ENCODE measurements around the gene SLC5A1.

DNA sequence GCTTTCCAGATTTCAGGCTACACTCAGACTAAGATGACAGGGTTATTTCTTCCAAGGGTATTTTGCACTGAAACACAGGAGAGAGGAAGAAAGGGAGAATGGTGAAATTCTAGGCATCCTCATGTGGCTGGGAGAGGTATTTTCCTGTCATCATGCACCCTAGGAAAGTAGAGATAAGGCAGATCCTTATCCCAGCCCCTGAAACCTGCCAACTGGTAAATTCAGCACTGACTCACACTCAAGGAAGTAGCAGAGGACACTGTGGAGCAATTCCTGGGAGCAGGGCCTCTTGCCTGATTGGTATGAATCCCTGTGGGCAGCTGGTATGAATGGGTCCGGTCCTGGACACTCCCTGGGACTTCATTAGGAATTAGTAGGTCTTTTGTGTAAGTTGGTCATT lies 37.6 kb upstream of the SLC5A1 start:
- TF ChIP-seq SNAI2 (CRISPR knock-in tag; IDR thresholded peaks at IDR 0.05) (no peak), TOX (CRISPR knock-in tag; IDR thresholded peaks at IDR 0.05; ENCODE audit: borderline replicate concordance) (no peak), ARNTL (CRISPR knock-in tag; IDR thresholded peaks at IDR 0.05; ENCODE audit: borderline replicate concordance, low read depth) (no peak), ISL1 (CRISPR knock-in tag; IDR thresholded peaks at IDR 0.05) (no peak), ZFP30 (CRISPR knock-in tag; IDR thresholded peaks at IDR 0.05) (no peak), ZNF70 (CRISPR knock-in tag; IDR thresholded peaks at IDR 0.05) (no peak), ZNF8 (CRISPR knock-in tag; IDR thresholded peaks at IDR 0.05) (no peak), ZC3H10 (CRISPR knock-in tag; IDR thresholded peaks at IDR 0.05) (no peak), OSR1 (CRISPR knock-in tag; IDR thresholded peaks at IDR 0.05) (no peak)
- TF ChIP-seq, protein P1, sequence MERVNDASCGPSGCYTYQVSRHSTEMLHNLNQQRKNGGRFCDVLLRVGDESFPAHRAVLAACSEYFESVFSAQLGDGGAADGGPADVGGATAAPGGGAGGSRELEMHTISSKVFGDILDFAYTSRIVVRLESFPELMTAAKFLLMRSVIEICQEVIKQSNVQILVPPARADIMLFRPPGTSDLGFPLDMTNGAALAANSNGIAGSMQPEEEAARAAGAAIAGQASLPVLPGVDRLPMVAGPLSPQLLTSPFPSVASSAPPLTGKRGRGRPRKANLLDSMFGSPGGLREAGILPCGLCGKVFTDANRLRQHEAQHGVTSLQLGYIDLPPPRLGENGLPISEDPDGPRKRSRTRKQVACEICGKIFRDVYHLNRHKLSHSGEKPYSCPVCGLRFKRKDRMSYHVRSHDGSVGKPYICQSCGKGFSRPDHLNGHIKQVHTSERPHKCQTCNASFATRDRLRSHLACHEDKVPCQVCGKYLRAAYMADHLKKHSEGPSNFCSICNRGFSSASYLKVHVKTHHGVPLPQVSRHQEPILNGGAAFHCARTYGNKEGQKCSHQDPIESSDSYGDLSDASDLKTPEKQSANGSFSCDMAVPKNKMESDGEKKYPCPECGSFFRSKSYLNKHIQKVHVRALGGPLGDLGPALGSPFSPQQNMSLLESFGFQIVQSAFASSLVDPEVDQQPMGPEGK (CRISPR knock-in tag; IDR thresholded peaks at IDR 0.05; ENCODE audit: borderline replicate concordance) = no peak
- TF ChIP-seq, protein P2, sequence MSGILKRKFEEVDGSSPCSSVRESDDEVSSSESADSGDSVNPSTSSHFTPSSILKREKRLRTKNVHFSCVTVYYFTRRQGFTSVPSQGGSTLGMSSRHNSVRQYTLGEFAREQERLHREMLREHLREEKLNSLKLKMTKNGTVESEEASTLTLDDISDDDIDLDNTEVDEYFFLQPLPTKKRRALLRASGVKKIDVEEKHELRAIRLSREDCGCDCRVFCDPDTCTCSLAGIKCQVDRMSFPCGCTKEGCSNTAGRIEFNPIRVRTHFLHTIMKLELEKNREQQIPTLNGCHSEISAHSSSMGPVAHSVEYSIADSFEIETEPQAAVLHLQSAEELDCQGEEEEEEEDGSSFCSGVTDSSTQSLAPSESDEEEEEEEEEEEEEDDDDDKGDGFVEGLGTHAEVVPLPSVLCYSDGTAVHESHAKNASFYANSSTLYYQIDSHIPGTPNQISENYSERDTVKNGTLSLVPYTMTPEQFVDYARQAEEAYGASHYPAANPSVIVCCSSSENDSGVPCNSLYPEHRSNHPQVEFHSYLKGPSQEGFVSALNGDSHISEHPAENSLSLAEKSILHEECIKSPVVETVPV (CRISPR knock-in tag; IDR thresholded peaks at IDR 0.05) = no peak
- TF ChIP-seq, protein P3, sequence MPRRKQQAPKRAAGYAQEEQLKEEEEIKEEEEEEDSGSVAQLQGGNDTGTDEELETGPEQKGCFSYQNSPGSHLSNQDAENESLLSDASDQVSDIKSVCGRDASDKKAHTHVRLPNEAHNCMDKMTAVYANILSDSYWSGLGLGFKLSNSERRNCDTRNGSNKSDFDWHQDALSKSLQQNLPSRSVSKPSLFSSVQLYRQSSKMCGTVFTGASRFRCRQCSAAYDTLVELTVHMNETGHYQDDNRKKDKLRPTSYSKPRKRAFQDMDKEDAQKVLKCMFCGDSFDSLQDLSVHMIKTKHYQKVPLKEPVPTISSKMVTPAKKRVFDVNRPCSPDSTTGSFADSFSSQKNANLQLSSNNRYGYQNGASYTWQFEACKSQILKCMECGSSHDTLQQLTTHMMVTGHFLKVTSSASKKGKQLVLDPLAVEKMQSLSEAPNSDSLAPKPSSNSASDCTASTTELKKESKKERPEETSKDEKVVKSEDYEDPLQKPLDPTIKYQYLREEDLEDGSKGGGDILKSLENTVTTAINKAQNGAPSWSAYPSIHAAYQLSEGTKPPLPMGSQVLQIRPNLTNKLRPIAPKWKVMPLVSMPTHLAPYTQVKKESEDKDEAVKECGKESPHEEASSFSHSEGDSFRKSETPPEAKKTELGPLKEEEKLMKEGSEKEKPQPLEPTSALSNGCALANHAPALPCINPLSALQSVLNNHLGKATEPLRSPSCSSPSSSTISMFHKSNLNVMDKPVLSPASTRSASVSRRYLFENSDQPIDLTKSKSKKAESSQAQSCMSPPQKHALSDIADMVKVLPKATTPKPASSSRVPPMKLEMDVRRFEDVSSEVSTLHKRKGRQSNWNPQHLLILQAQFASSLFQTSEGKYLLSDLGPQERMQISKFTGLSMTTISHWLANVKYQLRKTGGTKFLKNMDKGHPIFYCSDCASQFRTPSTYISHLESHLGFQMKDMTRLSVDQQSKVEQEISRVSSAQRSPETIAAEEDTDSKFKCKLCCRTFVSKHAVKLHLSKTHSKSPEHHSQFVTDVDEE (CRISPR knock-in tag; IDR thresholded peaks at IDR 0.05) = no peak
